NOMO-1 (cell line): ENCODE results near the gene SEMA4F.

ENCODE experiments used
- DNase-seq, 2 experiments: peaks; one replicate each; lab custom pipeline; 2025; ENCODE audit not compliant: unreplicated experiment in 2 of 2; lab: John Stamatoyannopoulos, UW

SEMA4F gene

DNA sequence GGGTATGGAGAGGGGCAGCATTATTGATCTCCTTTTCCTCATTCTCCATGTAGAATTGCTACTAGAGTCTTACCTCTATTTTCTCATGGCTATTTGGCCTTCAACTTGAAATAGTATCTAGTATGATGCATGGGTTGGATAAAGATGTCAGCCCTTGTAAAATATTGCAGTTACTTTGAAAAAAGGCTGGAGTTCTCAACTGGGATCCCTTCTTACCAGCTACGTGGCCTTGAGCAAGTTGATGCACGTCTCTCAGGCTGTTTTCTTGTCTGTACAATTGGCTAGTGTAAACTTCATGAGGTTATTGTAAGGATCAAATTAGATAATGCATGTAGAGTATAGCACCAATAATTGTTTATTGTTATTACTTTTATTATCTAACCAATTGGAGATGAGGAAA lies 50.2 kb downstream of the SEMA4F start:
- DNase-seq: no peak

DNA sequence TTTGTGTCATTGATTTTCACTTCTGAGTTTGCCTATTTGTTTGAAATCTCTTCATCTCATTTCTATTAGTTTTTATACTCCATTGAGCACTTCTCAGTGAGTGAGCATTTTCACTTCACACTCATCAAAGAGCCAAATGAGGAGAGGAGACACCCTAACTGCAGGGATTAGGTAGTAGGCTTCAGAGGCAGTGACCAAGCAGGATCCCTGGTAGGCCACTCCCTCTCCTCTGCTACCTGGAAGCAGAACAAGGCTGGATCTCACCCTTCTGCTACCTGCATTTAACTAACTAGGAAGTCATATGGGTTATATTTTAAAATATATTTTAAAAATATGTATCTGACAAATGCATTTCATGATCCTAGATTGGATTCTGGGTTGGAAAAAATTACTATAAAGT lies 52.7 kb downstream of the SEMA4F start:
- no peak for DNase-seq

DNA sequence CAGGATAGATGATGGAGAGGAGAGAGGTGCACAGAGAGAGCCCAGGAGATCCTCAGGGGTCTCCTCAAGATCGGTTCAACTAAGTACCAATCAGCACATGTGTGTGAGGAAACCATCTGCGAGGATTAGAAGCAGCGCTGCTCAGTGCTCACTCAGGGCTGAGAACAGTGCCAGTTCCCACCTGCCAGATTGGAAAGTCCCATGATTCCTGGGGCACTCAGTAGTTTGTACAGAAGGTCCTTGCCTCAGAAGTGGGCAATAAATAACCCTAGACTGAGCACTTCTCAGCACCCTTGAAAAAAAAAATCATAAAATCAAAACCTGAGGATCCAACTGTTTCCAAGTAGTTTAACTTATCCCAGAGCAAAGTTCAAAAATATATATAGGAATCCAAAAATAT lies 53.8 kb downstream of the SEMA4F start:
- no peak for DNase-seq

DNA sequence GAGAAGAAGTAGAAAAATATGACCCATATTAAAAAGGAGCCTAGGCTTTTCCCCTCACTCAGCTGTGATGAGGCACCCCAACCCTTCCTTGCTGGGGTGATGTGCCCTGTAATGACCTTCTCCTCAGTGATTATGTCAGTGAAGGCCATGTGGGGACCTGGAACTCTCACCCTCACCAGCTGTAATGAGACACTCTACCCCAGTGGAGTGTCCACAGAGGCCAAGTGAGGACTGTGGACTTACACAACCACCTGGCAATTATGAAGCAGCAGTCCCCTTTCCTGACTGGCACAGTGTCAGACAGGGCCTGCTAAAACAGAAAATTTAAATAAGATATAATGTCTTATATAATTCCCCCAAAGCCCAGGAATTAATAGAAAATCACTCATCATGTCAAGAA lies 54.2 kb downstream of the SEMA4F start:
- no peak for DNase-seq

DNA sequence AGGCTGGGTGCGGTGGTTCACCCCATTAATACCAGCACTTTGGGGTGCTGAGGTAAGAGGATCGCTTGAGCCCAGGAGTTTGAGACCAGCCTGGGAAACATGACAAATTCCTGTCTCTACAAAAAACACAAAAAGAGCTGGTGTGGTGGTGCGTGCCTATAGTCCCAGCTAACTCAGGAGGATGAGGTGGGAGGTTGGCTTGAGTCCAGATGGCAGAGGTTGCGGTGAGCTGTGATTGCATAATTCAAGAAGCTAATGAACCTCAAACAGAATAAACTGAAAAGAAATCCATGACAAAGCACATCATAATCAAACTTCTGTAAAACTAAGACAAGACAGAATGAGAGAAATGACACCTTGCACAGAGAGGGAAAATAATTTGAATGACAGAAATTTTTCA lies 54.8 kb downstream of the SEMA4F start:
- DNase-seq: peak; percentile 49 to 71

DNA sequence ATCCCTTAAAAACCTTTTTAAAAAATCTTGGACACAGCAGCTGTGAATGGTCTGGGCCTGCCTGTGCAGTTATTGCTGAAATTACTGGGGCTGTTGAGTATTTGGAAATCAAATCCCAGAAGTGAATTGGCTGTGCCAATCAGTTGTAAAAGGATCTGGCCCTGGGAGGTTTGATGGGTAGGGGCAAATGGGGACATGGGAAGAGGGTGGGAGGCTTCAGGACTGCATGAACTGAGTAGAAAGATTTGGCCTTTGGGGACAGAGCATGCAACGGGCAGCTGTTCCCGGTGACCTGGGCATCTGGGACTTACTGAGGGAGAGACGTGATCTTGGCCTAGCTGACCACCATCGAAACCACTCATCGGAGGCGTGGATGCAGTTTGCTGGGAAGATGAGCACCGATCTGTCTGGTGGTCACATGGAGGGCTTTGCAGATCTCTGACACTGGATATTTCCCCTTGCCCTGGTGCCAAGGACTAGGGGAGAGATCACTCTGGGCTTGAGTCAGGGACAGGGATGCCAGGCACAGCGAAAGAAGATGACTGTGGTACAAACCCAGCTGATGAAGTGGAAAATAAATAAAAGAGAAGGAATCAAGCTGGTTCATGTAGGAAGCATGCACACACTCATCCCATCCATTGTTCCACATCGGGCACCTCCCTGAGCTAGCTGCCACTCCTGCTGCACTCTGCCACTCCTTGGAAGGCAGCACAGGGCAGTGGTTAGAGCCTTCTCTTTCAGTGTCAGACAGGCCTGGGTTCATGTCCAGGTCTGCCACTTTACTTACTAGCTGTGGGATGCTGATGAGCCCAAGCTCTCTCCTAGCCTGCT lies 58.4 kb downstream of the SEMA4F start:
- no peak for DNase-seq

DNA sequence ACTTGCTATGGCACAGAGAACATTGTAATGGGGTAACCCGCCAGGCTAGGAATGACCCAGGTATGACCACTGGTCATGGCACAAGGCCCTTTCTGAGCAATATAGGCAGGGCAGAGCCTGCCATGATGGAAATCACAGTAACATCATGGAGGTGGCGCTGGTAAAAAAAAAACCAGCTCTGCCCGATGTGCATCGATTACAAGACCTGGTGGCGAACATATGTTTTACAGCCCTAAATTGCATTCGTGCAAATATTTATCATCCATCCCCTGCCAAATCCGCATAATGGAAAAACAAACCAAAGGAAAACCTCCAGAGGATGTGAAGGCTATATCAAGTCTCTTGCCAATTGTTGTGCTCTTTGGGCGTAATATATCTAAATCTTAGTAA lies 60.6 kb downstream of the SEMA4F start:
- no peak for DNase-seq

DNA sequence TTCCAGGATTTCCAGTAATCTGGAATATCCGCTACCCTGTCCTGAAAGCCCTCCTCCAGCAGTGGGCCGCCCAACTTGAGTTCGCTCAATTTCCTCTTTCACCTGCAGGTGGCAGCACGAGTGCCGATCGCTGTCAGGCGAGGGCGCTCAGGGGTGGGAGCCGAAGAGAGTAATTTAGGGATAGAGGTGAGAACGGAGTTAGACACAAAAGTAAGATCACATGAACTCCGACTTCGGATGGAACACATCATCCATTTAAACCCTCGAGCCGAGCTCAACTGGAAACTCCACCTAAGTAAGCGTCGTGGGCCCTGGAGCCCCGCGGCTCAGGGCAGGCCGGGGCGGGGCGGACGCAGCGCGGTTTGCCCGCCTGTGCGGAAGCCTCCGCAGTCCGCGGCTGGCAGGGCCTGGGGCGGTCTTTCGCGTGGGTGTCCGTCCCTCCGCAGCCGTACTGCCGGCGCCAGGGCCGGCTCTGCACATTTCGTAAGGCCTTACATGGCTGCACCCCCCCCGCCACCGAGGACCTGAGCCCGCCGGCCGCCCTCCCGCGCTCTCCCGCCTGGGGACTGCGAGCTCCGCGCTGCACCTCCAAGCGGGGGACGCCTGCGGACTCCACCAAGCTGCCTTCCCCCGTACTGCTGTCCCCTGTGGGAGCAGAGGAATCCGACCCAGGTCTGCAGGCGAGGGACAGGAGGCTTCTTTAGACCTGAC lies 61.2 kb downstream of the SEMA4F start:
- DNase-seq: peak; percentile 72 to 93

DNA sequence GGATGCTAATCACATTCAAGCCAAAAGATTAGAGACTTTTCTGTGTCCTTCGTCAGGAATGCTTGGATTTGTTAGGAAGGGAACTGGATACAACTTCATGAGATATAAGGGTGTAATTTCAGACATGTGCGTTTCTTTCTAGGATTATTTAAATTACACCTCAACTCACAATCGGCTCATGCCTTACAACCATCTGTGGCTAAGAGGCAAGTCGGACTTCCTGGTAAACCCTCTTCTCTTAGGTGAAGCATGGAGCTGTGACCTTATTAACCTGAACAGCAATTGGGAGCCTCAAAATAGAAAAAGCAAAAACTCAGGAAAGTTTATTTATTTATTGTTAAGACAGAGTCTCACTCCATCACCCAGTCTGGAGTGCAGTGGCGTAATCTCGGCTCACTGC lies 61.8 kb downstream of the SEMA4F start:
- DNase-seq: no peak

DNA sequence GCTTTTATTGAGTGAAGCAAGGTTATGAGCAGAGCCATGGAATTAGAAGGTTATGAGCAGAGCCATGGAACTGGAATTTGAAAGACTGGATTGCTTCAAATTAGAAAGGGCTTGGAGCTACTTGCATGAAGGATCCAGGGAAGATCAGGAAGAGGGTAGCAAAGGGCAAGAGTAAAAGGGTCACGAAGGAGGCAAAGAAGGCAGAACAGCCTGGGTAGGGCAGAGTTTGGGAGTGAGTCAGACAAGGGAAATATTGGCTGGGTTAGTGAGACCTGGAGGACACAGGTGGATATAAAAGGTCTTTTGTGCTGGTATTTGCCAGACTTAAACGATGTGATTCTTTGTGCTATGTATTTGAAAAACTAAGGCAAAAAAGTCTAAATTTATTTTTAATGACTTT lies 65.0 kb downstream of the SEMA4F start:
- DNase-seq: no peak

DNA sequence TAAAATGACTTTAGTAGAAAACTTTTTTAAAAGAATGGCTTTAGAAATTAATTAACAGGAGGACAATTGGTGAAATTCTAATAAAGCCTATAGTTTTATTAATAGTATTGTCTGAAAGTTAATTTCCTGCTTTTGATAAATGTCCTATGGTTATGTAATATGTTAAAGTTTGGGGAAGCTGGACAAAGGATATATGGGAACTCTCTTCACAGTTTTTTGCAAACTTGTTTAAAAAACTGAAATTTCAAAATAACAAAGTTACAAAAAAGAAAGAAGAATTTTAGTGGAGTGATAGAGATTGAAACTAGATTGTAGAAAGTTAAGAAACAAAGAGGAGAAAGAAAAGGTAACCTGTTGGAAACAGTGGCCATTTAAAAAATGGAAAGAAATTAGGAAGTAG lies 67.3 kb downstream of the SEMA4F start:
- DNase-seq: no peak

DNA sequence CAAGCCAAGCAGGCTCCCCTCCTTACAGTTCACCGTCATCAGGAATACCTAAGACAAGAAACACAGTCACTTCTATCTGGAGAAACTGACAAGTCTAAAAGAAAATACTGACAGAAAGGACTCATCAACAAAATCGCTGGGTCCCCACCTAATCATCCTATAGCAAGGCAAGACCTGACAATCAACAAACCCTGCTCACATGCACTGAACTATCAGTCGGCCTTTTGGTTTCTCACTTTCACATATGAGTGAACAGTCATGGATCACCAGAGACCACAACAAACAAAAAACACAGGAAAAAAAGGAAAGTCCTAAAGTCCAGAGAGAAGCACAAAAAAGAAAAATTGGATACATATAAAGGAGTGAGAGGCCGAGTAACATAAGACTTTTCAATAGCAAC lies 70.4 kb downstream of the SEMA4F start:
- DNase-seq: no peak

DNA sequence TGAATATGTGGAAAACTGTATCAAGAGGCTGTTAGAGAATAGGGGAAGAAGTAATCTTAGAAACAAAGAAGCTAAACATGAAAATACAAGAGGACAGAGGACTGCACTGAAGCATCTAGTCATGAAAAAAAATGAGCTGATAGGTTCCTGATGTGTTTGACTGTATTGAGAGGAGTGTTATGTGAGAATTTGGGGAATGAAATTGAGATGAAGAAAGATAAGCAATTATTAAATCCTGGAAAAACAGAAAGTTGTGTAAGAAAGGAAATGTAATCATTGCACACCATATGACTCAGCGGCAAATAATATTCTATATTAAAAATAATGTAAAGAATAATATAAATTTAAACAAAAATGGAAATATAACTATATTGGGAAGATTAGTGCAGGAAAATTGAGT lies 71.2 kb downstream of the SEMA4F start:
- no peak for DNase-seq

DNA sequence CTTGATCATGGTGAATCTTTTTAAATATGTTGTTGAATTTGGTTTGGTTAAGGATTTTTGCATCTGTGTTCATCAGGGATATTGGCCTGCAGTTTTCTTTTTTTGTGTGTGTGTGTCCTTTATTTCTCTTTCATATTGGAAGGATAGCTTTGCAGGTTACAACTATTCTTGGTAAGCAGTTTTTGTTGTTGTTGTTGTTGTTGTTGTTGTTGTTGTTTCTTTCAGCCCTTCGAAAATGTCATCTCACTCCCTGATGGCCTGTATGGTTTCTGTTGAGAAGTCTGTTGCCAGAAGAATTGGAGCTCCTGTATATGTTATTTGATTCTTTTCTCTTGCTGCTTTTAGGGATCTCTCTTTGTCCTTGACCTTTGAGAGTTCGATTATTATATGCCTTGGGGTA lies 74.8 kb downstream of the SEMA4F start:
- no peak for DNase-seq

DNA sequence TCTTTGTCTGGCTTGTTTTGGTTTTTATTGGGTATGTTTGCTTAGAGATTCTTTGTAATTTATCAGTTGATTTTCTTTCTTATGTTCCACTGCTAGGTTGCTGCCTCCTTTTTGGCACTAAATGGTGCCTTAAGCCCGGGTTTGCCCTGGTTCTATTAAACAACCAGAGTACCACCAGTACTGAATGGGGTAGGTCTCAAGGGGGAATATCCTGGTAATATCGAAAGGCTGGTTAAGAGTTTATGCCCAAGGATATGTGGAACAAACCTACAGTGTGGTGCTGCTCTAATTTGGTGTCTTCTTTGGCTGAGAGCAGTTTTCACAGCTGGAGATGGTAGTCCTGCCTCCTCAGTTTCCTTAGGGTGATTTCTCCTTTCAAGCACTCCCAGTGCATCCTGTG lies 76.5 kb downstream of the SEMA4F start:
- DNase-seq: no peak
